H1 (cell line): ENCODE data around the gene MMP7. TPM values are rescaled to one million over a fixed set of nuclear protein-coding genes. Genes with fewer than 3 reads are reported as not detected.

Experiments
- BRCA1 ChIP-seq: IDR thresholded peaks from 2 replicates; pipeline ENCODE4 v1.6.1; 2012; ENCODE audit warnings: low read depth, low read length, improper control_type of control experiment
- SAP30 ChIP-seq: fragments of 300-600 bp; sonication (generic); IDR thresholded peaks from 2 replicates; pipeline ENCODE4 v1.7.1; 2012; ENCODE audit warnings: low read length, moderate library complexity, mild to moderate bottlenecking, inconsistent platforms; ENCODE audit not compliant: insufficient read depth, insufficient replicate concordance
- polyA plus RNA-seq, 7 experiments: library from polyadenylated mRNA; depleted of rRNA in 3 of 7; stranded (reverse) in 5 of 7; unstranded in 2 of 7; fragments of >200 nt in 5 of 7; fragments of 200-250 nt in 2 of 7; gene quantifications; 1 replicate in 5 of 7; 2 replicates in 1 of 7; 4 replicates in 1 of 7; pipeline versions ENCODE4 v1.2.1 to v1.2.3, GENCODE V29; 2011 to 2013; ENCODE audit warnings: missing spikeins in 2 of 7, mixed read lengths in 2 of 7
- total RNA-seq: library from RNA; stranded (reverse); fragmentation: NEBNext Ultra II Directional; extraction: Animal tissue kit (Norgen Biotek cat#: 25700); gene quantifications from 2 replicates; pipeline ENCODE4 v1.2.1, GENCODE V29; 2021

Gene MMP7
- total and polyA plus RNA-seq, 2 of the 8 experiments (the other 6 are each of a cell fraction or from before 2014, with no cell fraction given) = not detected

DNA sequence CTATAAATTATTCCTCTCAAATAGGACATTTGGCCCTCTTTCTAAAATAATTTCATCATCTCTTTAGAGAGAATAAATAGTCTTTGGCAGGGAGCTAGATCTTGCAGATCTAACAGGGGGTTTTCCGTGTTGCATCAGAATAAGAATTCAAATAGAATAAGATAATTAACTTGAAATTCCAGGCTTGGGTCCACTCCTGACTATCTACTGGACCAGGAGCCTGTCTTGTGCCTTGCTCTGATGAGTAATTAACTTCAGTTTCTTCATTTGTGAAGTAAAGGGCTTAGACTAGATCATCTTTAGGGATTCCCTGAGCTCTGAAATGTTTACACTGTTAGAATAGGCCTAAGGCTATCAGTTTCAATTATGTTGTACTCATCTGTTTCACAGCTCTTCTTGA lies 54.5 kb downstream of the MMP7 start (continued):
- TF ChIP-seq BRCA1 = no peak
- no peak for TF ChIP-seq SAP30
